ENCODE measurements around the gene ARID1B. TPM values are rescaled to one million over a fixed set of nuclear protein-coding genes. Genes with fewer than 3 reads are reported as not detected.

ARID1B gene
- total and polyA plus RNA-seq, 7 donors, result 8.1 to 61.1 (median 53.1) TPM

- no peaks in the 10 kb centered on the region for H3K9me3 ChIP-seq
- intact Hi-C loops (cut with DNase I), result no loop called here
- no peak for TF ChIP-seq CTCF (IDR thresholded peaks at IDR 0.05)
- no peak overlapping the region for H3K27ac ChIP-seq
- 96% methylated on average over 17 of the region's 17 CpGs for WGBS, 3 donors
- DNase-seq, result no peak
- no peaks in the 10 kb centered on the region for H3K36me3 ChIP-seq (ENCODE audit: insufficient read depth in 1 of 2, low read depth in 1 of 2)
- ATAC-seq, result no peak
- no peaks in the 10 kb centered on the region for H3K27me3 ChIP-seq (ENCODE audit: insufficient read depth in 3 of 3, low read length in 2 of 3)
- H3K4me3 ChIP-seq, result no peak overlapping the region
- H3K4me1 ChIP-seq, result peaks cover 14% of the 10 kb centered on the region
These were observed 455.1 kb downstream of the ARID1B start for GRCh38 chr6:157232161-157232895.

- intact Hi-C loops (cut with DNase I), result no loop called here
- Histone ChIP-seq H3K9me3 (no peaks in the 10 kb centered on the region), H3K4me3 (no peak overlapping the region), H3K36me3 (ENCODE audit: insufficient read depth in 1 of 2, low read depth in 1 of 2) (no peaks in the 10 kb centered on the region), H3K4me1 (peaks cover 14% of the 10 kb centered on the region), H3K27me3 (ENCODE audit: insufficient read depth in 3 of 3, low read length in 2 of 3) (no peaks in the 10 kb centered on the region), H3K27ac (no peak overlapping the region)
- DNase-seq, result no peak
- WGBS, 3 donors, result 81 to 98% (median 97%) methylated on average over 2 of the region's 2 CpGs
- no peak for TF ChIP-seq CTCF (IDR thresholded peaks at IDR 0.05)
- no peak for ATAC-seq
These were observed 456.0 kb downstream of the ARID1B start for GRCh38 chr6:157233156-157233555.

- Histone ChIP-seq H3K27ac (no peak overlapping the region), H3K27me3 (ENCODE audit: insufficient read depth in 3 of 3, low read length in 2 of 3) (no peaks in the 10 kb centered on the region), H3K9me3 (no peaks in the 10 kb centered on the region), H3K4me1 (peaks cover 14% of the 10 kb centered on the region), H3K36me3 (ENCODE audit: insufficient read depth in 1 of 2, low read depth in 1 of 2) (no peaks in the 10 kb centered on the region), H3K4me3 (no peak overlapping the region)
- WGBS, 3 donors, result 33 to 43% (median 36%) methylated on average over 3 of the region's 3 CpGs
- intact Hi-C loops (cut with DNase I), result no loop called here
- no peak for TF ChIP-seq CTCF (IDR thresholded peaks at IDR 0.05)
- ATAC-seq, result peak in 3 of 4 donors; percentile 38 to 46 (median 40)
- no peak for DNase-seq
These were observed 456.5 kb downstream of the ARID1B start for GRCh38 chr6:157233686-157234085.

- H3K27ac ChIP-seq, result peak overlapping the region; percentile 32
- H3K4me1 ChIP-seq, result peaks cover 26% of the 10 kb centered on the region
- H3K4me3 ChIP-seq, result peak overlapping the region; percentile 72
- DNase-seq (peak; percentile 68 to 83), ATAC-seq (peak; percentile 71 to 81 (median 72))
- peak; percentile 61 for TF ChIP-seq CTCF (IDR thresholded peaks at IDR 0.05)
- H3K36me3 ChIP-seq (ENCODE audit: insufficient read depth in 1 of 2, low read depth in 1 of 2), result no peaks in the 10 kb centered on the region
- H3K27me3 ChIP-seq (ENCODE audit: insufficient read depth in 3 of 3, low read length in 2 of 3), result no peaks in the 10 kb centered on the region
- 1 to 2% (median 1%) methylated on average over 24 to 28 of the region's 28 CpGs for whole genome bisulfite sequencing, 3 donors
- H3K9me3 ChIP-seq, result no peaks in the 10 kb centered on the region
- intact Hi-C loops (cut with DNase I), result loop anchor here (5.0 kb wide), 1 partner anchor 37 kb away; no protein-coding TSS in a partner anchor
These were observed 458.4 kb downstream of the ARID1B start for GRCh38 chr6:157235600-157236039.
